IMR-90 (cell line): ENCODE results near the gene REXO1. TPM values are rescaled to one million over a fixed set of nuclear protein-coding genes. Genes with fewer than 3 reads are reported as not detected.

Experiments used
- ATAC-seq: fragments of 200-7000 bp; cut with Tn5 transposase; 2 replicates; pipeline ENCODE4 v1.9.1; 2020; ENCODE audit warnings: low read depth, mild to moderate bottlenecking, moderate library complexity
- BruUV-seq: library from RNA; stranded (reverse); fragments of 400-500 nt; replicated peaks from 2 replicates; lab custom pipeline; 2021; lab: Mats Ljungman, UMichigan
- CTCF ChIA-PET: fragments of 300-600 bp; formaldehyde crosslinking; extraction: SDS; loops from one replicate; lab custom pipeline; 2021; ENCODE audit warnings: antibody characterized with exemption; lab: Yijun Ruan, JAX
- POLR2A ChIA-PET: fragments of 300-600 bp; sonication (Branson Sonifier 250); formaldehyde crosslinking; loops from one replicate; lab custom pipeline; 2022; ENCODE audit warnings: antibody characterized with exemption; ENCODE audit not compliant: unreplicated experiment; lab: Charles Lee
- DNase-seq: peaks from one replicate; pipeline ENCODE4 v3.0.0; 2013
- H2AFZ ChIP-seq: replicated peaks from 2 replicates; pipeline ENCODE3; 2013; ENCODE audit warnings: low read length, mild to moderate bottlenecking; ENCODE audit not compliant: poor library complexity
- H2AK5ac ChIP-seq: 2 replicates; pipeline ENCODE4 v1.6.1; 2013; ENCODE audit warnings: low read depth, low read length, inconsistent platforms
- H2AK9ac ChIP-seq: replicated peaks from 2 replicates; pipeline ENCODE3; 2013; ENCODE audit warnings: mild to moderate bottlenecking, low read depth, low read length, moderate library complexity; ENCODE audit not compliant: poor library complexity
- H2BK120ac ChIP-seq: 2 replicates; pipeline ENCODE4 v1.6.1; 2013; ENCODE audit warnings: low read depth, low read length, inconsistent platforms
- H2BK15ac ChIP-seq: 3 replicates; pipeline ENCODE4 v1.6.1; 2013; ENCODE audit warnings: low read depth, low read length, inconsistent platforms
- H2BK20ac ChIP-seq: 2 replicates; pipeline ENCODE4 v1.6.1; 2013; ENCODE audit warnings: low read depth, mild to moderate bottlenecking, inconsistent platforms, low read length, moderate library complexity
- H2BK5ac ChIP-seq: 2 replicates; pipeline ENCODE4 v1.6.1; 2013; ENCODE audit warnings: mild to moderate bottlenecking, low read depth, low read length, inconsistent platforms; ENCODE audit not compliant: poor library complexity, severe bottlenecking
- H3K14ac ChIP-seq: replicated peaks from 2 replicates; pipeline ENCODE4 v1.6.1; 2013; ENCODE audit warnings: low read depth, low read length, inconsistent platforms
- H3K18ac ChIP-seq: 2 replicates; pipeline ENCODE4 v1.6.1; 2013; ENCODE audit warnings: low read depth, low read length, control low read depth
- H3K23ac ChIP-seq: 2 replicates; pipeline ENCODE4 v1.6.1; 2013; ENCODE audit warnings: low read depth, low read length, inconsistent platforms
- H3K27ac ChIP-seq: 2 replicates; pipeline ENCODE4 v1.5.1; 2013; ENCODE audit warnings: mild to moderate bottlenecking, control low read depth, low read length; ENCODE audit not compliant: insufficient read depth
- H3K27me3 ChIP-seq: 2 replicates; pipeline ENCODE4 v1.6.1; 2013; ENCODE audit warnings: low read length; ENCODE audit not compliant: control insufficient read depth, insufficient read depth
- H3K36me3 ChIP-seq: 2 replicates; pipeline ENCODE4 v1.6.1; 2013; ENCODE audit warnings: low read length, mixed read lengths; ENCODE audit not compliant: control insufficient read depth, insufficient read depth
- H3K4ac ChIP-seq: 2 replicates; pipeline ENCODE4 v1.6.1; 2013; ENCODE audit warnings: low read depth, low read length, inconsistent platforms
- H3K4me1 ChIP-seq: 2 replicates; pipeline ENCODE4 v1.6.1; 2013; ENCODE audit warnings: low read length, mixed read lengths; ENCODE audit not compliant: control insufficient read depth, insufficient read depth
- H3K4me2 ChIP-seq: 2 replicates; pipeline ENCODE4 v1.6.1; 2013; ENCODE audit warnings: low read depth, mild to moderate bottlenecking, control low read depth, low read length, moderate library complexity
- H3K4me3 ChIP-seq: 2 replicates; pipeline ENCODE4 v1.5.1; 2013; ENCODE audit warnings: low read depth, mild to moderate bottlenecking, control low read depth, low read length, moderate library complexity; ENCODE audit not compliant: insufficient read depth
- H3K56ac ChIP-seq: 2 replicates; pipeline ENCODE4 v1.6.1; 2013; ENCODE audit warnings: low read length, inconsistent platforms; ENCODE audit not compliant: insufficient read depth; ENCODE audit errors: extremely low read depth
- H3K79me1 ChIP-seq, 2 experiments: 2 replicates each; pipeline ENCODE4 v1.6.1; 2013; ENCODE audit warnings: low read length in 2 of 2, inconsistent platforms in 1 of 2, low read depth in 1 of 2
- H3K9ac ChIP-seq: 2 replicates; pipeline ENCODE4 v1.6.1; 2013; ENCODE audit warnings: low read depth, low read length, control low read depth
- H3K9me1 ChIP-seq: 2 replicates; pipeline ENCODE4 v1.6.1; 2013; ENCODE audit warnings: low read length, inconsistent platforms; ENCODE audit not compliant: insufficient read depth
- H3K9me3 ChIP-seq: 2 replicates; pipeline ENCODE4 v1.6.1; 2013; ENCODE audit warnings: low read length; ENCODE audit not compliant: control insufficient read depth, insufficient read depth
- H4K20me1 ChIP-seq: 2 replicates; pipeline ENCODE4 v1.6.1; 2013; ENCODE audit warnings: low read length, inconsistent platforms; ENCODE audit not compliant: insufficient read depth
- H4K5ac ChIP-seq: 2 replicates; pipeline ENCODE4 v1.6.1; 2013; ENCODE audit warnings: mild to moderate bottlenecking, low read depth, low read length, control low read depth
- H4K8ac ChIP-seq, 2 experiments: 2 replicates each; pipeline ENCODE4 v1.6.1; 2013; ENCODE audit warnings: low read depth in 2 of 2, low read length in 2 of 2, control low read depth in 1 of 2, inconsistent platforms in 1 of 2
- H4K91ac ChIP-seq: 2 replicates; pipeline ENCODE4 v1.6.1; 2013; ENCODE audit warnings: low read depth, low read length, inconsistent platforms; ENCODE audit not compliant: insufficient read depth
- BHLHE40 ChIP-seq: fragments of 150-350 bp; IDR thresholded peaks from 2 replicates; pipeline ENCODE4 v1.6.1; 2016; ENCODE audit warnings: mild to moderate bottlenecking, low read depth, low read length
- CEBPB ChIP-seq: IDR thresholded peaks from 2 replicates; pipeline ENCODE4 v1.6.1; 2012; ENCODE audit warnings: low read depth, low read length, improper control_type of control experiment
- CHD1 ChIP-seq: IDR thresholded peaks from 2 replicates; pipeline ENCODE4 v1.6.1; 2012; ENCODE audit warnings: low read depth, low read length, improper control_type of control experiment
- MXI1 ChIP-seq: IDR thresholded peaks from 2 replicates; pipeline ENCODE4 v1.6.1; 2012; ENCODE audit warnings: low read depth, mild to moderate bottlenecking, low read length, moderate library complexity, borderline replicate concordance
- RAD21 ChIP-seq: IDR thresholded peaks from 2 replicates; pipeline ENCODE4 v1.6.1; 2012; ENCODE audit warnings: low read length, improper control_type of control experiment
- RFX5 ChIP-seq: IDR thresholded peaks from 2 replicates; pipeline ENCODE4 v1.8.0; 2012; ENCODE audit warnings: low read depth, mild to moderate bottlenecking, low read length, moderate library complexity
- SMC3 ChIP-seq: fragments of 150-350 bp; IDR thresholded peaks from 2 replicates; pipeline ENCODE4 v1.6.1; 2016; ENCODE audit warnings: low read depth, mild to moderate bottlenecking, antibody characterized with exemption, low read length, moderate library complexity
- WGBS, 2 experiments: methylation state at CpG; one replicate each; pipeline versions ENCODE4 v1.1.5 to v1.1.7; 2013; ENCODE audit warnings: missing lambda C conversion rate in 2 of 2; ENCODE audit not compliant: insufficient read length in 1 of 2; ENCODE audit errors: extremely low coverage in 2 of 2; 5-methylcytosine and 5-hydroxymethylcytosine counted together
- dilution Hi-C: fragments of 300-500 bp; cut with HindIII; formaldehyde crosslinking; loops from one replicate; pipeline ENCODE4 v1.14.3; 2018; ENCODE audit warnings: low sequenced_read_pairs; ENCODE audit not compliant: unreplicated experiment
- in situ Hi-C: fragments of 300-500 bp; cut with MboI; formaldehyde crosslinking; loops from 3 replicates; pipeline ENCODE4 v1.14.3; 2019; ENCODE audit warnings: low sequenced_read_pairs, inconsistent platforms, mixed read lengths
- intact Hi-C: fragments of 100-400 bp; cut with micrococcal nuclease; formaldehyde crosslinking; loops from 2 replicates; pipeline ENCODE4 v1.10.0; 2022
- polyA plus RNA-seq, 3 experiments: library from polyadenylated mRNA; depleted of rRNA; stranded (reverse); fragments of >200 nt; gene quantifications; 2 replicates each; pipeline ENCODE4 v1.2.3, GENCODE V29; 2012; ENCODE audit warnings: low replicate concordance in 1 of 3
- total RNA-seq: library from RNA; depleted of rRNA; stranded (reverse); fragments of >200 nt; gene quantifications from 2 replicates; pipeline ENCODE4 v1.2.3, GENCODE V29; 2012
- TF ChIP-seq, protein P1 (sequence below): conservative IDR thresholded peaks from 2 replicates; pipeline ENCODE4 v1.5.1; 2012; ENCODE audit warnings: mild to moderate bottlenecking, low read depth, low read length, improper control_type of control experiment

Gene REXO1
- total and polyA plus RNA-seq, 2 of the 4 experiments (the other 2 are of a cell fraction) = 1.4 to 63.7 TPM

DNA sequence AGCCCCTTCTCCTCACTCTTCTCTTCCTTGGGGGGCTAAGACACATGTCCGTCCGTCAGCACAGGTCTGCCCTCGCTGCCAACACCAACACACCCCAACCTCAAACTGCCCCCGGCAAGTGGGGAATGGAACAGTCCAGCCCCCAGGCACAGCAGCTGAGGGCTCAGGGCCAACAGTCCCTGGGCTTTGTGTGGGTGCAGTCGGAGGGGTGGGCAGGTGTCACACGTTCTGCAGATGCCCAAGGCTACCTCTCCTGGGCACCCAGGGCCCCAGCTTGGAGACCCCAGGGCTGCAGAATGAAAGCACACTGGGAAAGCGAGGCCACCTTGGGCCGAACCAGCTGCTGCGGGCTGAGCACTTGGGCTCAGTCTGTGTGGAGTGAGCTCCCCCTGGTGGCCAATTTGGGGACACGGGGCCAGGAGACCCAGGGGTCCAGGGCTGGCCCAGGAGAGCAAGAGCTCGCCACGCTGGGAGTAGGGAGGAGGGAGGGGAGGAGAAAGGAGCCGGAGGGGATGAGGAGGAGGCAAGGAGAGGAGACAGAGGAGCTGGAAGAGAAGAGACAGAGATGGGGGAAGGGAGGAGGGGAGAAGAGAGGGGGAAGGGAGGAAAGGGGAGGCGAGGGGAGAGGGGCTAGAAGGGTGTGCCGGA lies 22.2 kb downstream of the REXO1 start:
- H3K36me3 ChIP-seq = peaks cover 32% of the 10 kb centered on the region
- no peak overlapping the region for H3K4ac ChIP-seq
- H4K8ac ChIP-seq = 0 out of 4 replicates have a peak overlapping the region, but pooled peaks of 1 of the 2 experiments have one; percentile 28
- ChIA-PET CTCF (interaction anchor here (0.5 to 1.3 kb wide), 5 partner anchors 11 to 280 kb away, joined by 3 to 17 read pairs (median 3); no protein-coding TSS in a partner anchor), POLR2A (no interaction called here)
- peak; percentile 96 for ATAC-seq
- DNase-seq = peak; percentile 56
- no peak overlapping the region for H2BK5ac ChIP-seq
- H2AFZ ChIP-seq = peak overlapping the region; percentile 67
- peaks cover 4% of the 10 kb centered on the region; the same call in 1 of the 2 replicates for H3K4me1 ChIP-seq
- BruUV-seq = no TSS peak
- in situ Hi-C loops = no loop called here
- peak; percentile 54 for TF ChIP-seq SMC3
- TF ChIP-seq BHLHE40 = no peak
- no peak for TF ChIP-seq CHD1
- TF ChIP-seq, protein P1, sequence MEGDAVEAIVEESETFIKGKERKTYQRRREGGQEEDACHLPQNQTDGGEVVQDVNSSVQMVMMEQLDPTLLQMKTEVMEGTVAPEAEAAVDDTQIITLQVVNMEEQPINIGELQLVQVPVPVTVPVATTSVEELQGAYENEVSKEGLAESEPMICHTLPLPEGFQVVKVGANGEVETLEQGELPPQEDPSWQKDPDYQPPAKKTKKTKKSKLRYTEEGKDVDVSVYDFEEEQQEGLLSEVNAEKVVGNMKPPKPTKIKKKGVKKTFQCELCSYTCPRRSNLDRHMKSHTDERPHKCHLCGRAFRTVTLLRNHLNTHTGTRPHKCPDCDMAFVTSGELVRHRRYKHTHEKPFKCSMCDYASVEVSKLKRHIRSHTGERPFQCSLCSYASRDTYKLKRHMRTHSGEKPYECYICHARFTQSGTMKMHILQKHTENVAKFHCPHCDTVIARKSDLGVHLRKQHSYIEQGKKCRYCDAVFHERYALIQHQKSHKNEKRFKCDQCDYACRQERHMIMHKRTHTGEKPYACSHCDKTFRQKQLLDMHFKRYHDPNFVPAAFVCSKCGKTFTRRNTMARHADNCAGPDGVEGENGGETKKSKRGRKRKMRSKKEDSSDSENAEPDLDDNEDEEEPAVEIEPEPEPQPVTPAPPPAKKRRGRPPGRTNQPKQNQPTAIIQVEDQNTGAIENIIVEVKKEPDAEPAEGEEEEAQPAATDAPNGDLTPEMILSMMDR = peak; percentile 83
- no peak for TF ChIP-seq RFX5
- no peak for TF ChIP-seq MXI1
- TF ChIP-seq CEBPB = no peak
- peak; percentile 76 for TF ChIP-seq RAD21
- H3K4me2 ChIP-seq = no peak overlapping the region
- H2BK120ac ChIP-seq = no peak overlapping the region
- dilution Hi-C loops = no loop called here
- no peaks in the 10 kb centered on the region for H3K9me1 ChIP-seq
- H3K23ac ChIP-seq = no peak overlapping the region
- peak overlapping the region; percentile 33; the same call in 1 of the 2 replicates for H2AK5ac ChIP-seq
- no peak overlapping the region for H3K56ac ChIP-seq
- peaks cover 4 to 48% of the 10 kb centered on the region in 2 experiments for H3K79me1 ChIP-seq
- H2BK15ac ChIP-seq = no peak overlapping the region
- H4K5ac ChIP-seq = no peak overlapping the region
- H2AK9ac ChIP-seq = peak overlapping the region; percentile 3
- intact Hi-C loops = loop anchor here (1.0 kb wide), 1 partner anchor 14 kb away; the partner anchor contains the start of gene ATP8B3
- 0% methylated on average over 4 of the region's 15 CpGs; no CpG with 5 or more reads in 1 of the 2 experiments for WGBS, 2 experiments
- no peak overlapping the region for H3K27ac ChIP-seq
- no peaks in the 10 kb centered on the region for H3K27me3 ChIP-seq
- no peak overlapping the region for H3K18ac ChIP-seq
- no peaks in the 10 kb centered on the region for H3K9me3 ChIP-seq
- no peak overlapping the region for H2BK20ac ChIP-seq
- no peak overlapping the region for H4K91ac ChIP-seq
- H3K4me3 ChIP-seq = no peak overlapping the region
- H3K14ac ChIP-seq = no peak overlapping the region
- H4K20me1 ChIP-seq = peaks cover 25% of the 10 kb centered on the region
- H3K9ac ChIP-seq = no peak overlapping the region
